Coronary artery (tissue), 2 donors: Measurements from ENCODE around the gene ANKS1B.

Experiments used
- DNase-seq: peaks from one replicate; pipeline ENCODE4 v3.0.0-alpha.2; 2017; ENCODE audit warnings: low spot score
- H3K27ac ChIP-seq, 2 donors: fragments of 200-600 bp; sonication (generic); one replicate each; pipeline ENCODE4 v1.5.1; 2016 to 2019
- H3K4me3 ChIP-seq: fragments of 200-600 bp; sonication (generic); 2 replicates; pipeline ENCODE4 v1.5.1; 2016; ENCODE audit warnings: mild to moderate bottlenecking, moderate library complexity
- CTCF ChIP-seq: fragments of 200-600 bp; sonication (generic); IDR thresholded peaks from one replicate; pipeline ENCODE4 v1.5.1; 2019; ENCODE audit warnings: antibody characterized with exemption

Gene ANKS1B

GRCh38 chr12:98738539-98738938 is 1246.2 kb downstream of the ANKS1B start:
- H3K4me3 ChIP-seq, result no peak overlapping the region
- H3K27ac ChIP-seq, result no peak overlapping the region
- DNase-seq, result no peak
- no peak for TF ChIP-seq CTCF

- Histone ChIP-seq H3K4me3 (no peak overlapping the region), H3K27ac (no peak overlapping the region)
- TF ChIP-seq CTCF, result no peak
- no peak for DNase-seq
Observed at GRCh38 chr12:98738002-98738401, 1246.7 kb downstream of the ANKS1B start.

GRCh38 chr12:98737322-98737712 is 1247.4 kb downstream of the ANKS1B start:
- H3K4me3 ChIP-seq, result no peak overlapping the region
- TF ChIP-seq CTCF, result no peak
- no peak for DNase-seq
- no peak overlapping the region for H3K27ac ChIP-seq

GRCh38 chr12:98736352-98737321 is 1248.1 kb downstream of the ANKS1B start:
- DNase-seq, result no peak
- H3K27ac ChIP-seq, result no peak overlapping the region
- no peak for TF ChIP-seq CTCF
- H3K4me3 ChIP-seq, result no peak overlapping the region

- Histone ChIP-seq H3K4me3 (no peak overlapping the region), H3K27ac (no peak overlapping the region)
- no peak for TF ChIP-seq CTCF
- DNase-seq, result no peak
Observed at GRCh38 chr12:98735821-98736220, 1248.9 kb downstream of the ANKS1B start.

- H3K4me3 ChIP-seq, result no peak overlapping the region
- TF ChIP-seq CTCF, result no peak
- no peak overlapping the region for H3K27ac ChIP-seq
- no peak for DNase-seq
Observed at GRCh38 chr12:98733667-98734350, 1250.9 kb downstream of the ANKS1B start.
